ENCODE results near the gene CCDC27.

DNA sequence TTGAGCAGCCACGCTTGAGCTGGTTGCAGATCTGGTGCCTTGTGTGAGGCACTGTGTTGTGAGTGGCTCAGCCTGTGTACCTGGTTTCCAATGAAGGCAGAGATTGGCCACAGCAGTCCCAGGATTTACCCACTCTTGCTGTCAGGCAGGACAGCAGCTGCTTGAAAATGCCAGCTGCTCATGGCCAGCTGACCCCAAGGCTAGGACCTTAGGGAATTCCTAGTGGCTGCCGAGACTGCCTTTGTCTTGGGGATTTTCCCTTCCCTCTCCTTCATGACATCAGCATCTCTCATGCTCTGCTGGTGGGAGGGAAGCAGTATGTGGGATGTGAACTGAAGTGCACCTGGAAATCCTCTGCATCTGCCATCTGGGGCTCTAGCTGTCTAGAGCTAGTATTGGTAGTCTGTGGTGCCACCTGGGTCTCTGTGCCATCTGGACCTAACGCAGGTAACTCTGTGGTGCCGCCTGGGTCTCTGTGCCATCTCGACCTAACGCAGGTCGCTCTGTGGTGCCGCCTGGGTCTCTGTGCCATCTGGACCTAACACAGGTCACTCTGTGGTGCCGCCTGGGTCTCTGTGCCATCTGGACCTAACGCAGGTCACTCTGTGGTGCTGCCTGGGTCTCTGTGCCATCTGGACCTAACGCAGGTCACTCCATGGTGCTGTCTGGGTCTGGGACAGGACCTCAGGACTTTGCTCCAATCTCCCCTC, 47.9 kb downstream of the CCDC27 start:
- TF ChIP-seq, protein P1, sequence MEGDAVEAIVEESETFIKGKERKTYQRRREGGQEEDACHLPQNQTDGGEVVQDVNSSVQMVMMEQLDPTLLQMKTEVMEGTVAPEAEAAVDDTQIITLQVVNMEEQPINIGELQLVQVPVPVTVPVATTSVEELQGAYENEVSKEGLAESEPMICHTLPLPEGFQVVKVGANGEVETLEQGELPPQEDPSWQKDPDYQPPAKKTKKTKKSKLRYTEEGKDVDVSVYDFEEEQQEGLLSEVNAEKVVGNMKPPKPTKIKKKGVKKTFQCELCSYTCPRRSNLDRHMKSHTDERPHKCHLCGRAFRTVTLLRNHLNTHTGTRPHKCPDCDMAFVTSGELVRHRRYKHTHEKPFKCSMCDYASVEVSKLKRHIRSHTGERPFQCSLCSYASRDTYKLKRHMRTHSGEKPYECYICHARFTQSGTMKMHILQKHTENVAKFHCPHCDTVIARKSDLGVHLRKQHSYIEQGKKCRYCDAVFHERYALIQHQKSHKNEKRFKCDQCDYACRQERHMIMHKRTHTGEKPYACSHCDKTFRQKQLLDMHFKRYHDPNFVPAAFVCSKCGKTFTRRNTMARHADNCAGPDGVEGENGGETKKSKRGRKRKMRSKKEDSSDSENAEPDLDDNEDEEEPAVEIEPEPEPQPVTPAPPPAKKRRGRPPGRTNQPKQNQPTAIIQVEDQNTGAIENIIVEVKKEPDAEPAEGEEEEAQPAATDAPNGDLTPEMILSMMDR (conservative IDR thresholded peaks at IDR 0.05; ENCODE audit: low read length), result no peak
- no peak for TF ChIP-seq EZH2phosphoT487 (IDR thresholded peaks at IDR 0.05; ENCODE audit: borderline replicate concordance)
